GM12878 (cell line): ENCODE data around the gene PIEZO2. TPM values are rescaled to one million over a fixed set of nuclear protein-coding genes. Genes with fewer than 3 reads are reported as not detected.

Source experiments
- ATAC-seq: fragments of 200-7000 bp; cut with Tn5 transposase; 3 replicates; pipeline ENCODE4 v1.9.1; 2020; ENCODE audit warnings: mild to moderate bottlenecking, moderate library complexity
- BruUV-seq: library from RNA; stranded (reverse); fragments of 400-500 nt; replicated peaks from 2 replicates; lab custom pipeline; 2021; lab: Mats Ljungman, UMichigan
- CTCF ChIA-PET: fragments of 300-600 bp; sonication (Branson Sonifier 250); formaldehyde crosslinking; extraction: SDS; loops from one replicate; lab custom pipeline; 2021; ENCODE audit warnings: inconsistent platforms; lab: Yijun Ruan, JAX
- POLR2A ChIA-PET: fragments of 350-600 bp; formaldehyde crosslinking; extraction: SDS; loops from one replicate; lab custom pipeline; 2021; ENCODE audit warnings: inconsistent platforms; lab: Charles Lee
- RAD21 ChIA-PET: fragments of 300-600 bp; sonication (Branson Sonifier 250); formaldehyde crosslinking; loops from one replicate; lab custom pipeline; 2023; ENCODE audit warnings: antibody characterized with exemption; ENCODE audit not compliant: unreplicated experiment; lab: Charles Lee
- SMC1A ChIA-PET: fragments of 300-600 bp; sonication (Branson Sonifier 250); formaldehyde crosslinking; loops from one replicate; lab custom pipeline; 2023; ENCODE audit not compliant: unreplicated experiment, uncharacterized antibody; lab: Charles Lee
- DNase-seq: peaks from one replicate; pipeline ENCODE4 v3.0.0-alpha.2; 2011; ENCODE audit warnings: low read depth, low spot score
- FAIRE-seq: peaks from 3 replicates; lab custom pipeline; 2011; peaks lifted over from hg19 to GRCh38; lab: Jason Lieb, UNC
- H2AFZ ChIP-seq: 2 replicates; pipeline ENCODE4 v1.6.0; 2011; ENCODE audit warnings: low read depth, low read length, control low read depth; ENCODE audit not compliant: control insufficient read depth
- H3K27ac ChIP-seq: 2 replicates; pipeline ENCODE4 v1.5.1; 2011; ENCODE audit warnings: control low read depth; ENCODE audit not compliant: control insufficient read depth, insufficient read depth
- H3K27me3 ChIP-seq, 2 experiments: replicated peaks in 1 of 2; 2 replicates each; pipeline versions ENCODE4 v1.6.0 to v1.6.1; 2011; ENCODE audit warnings: low read length in 1 of 2; ENCODE audit not compliant: control insufficient read depth in 2 of 2, insufficient read depth in 2 of 2
- H3K36me3 ChIP-seq, 2 experiments: 2 replicates each; pipeline ENCODE4 v1.5.1; 2011; ENCODE audit warnings: low read length in 1 of 2; ENCODE audit not compliant: control insufficient read depth in 2 of 2, insufficient read depth in 2 of 2
- H3K4me1 ChIP-seq: 2 replicates; pipeline ENCODE4 v1.6.1; 2011; ENCODE audit warnings: mild to moderate bottlenecking, low read length, moderate library complexity, mixed read lengths; ENCODE audit not compliant: control insufficient read depth, insufficient read depth
- H3K4me2 ChIP-seq: 2 replicates; pipeline ENCODE4 v1.6.0; 2011; ENCODE audit warnings: control low read depth; ENCODE audit not compliant: control insufficient read depth, insufficient read depth
- H3K4me3 ChIP-seq: fragments of 200-600 bp; sonication (generic); 2 replicates; pipeline ENCODE4 v1.5.1; 2016
- H3K79me2 ChIP-seq: 2 replicates; pipeline ENCODE4 v1.6.0; 2011; ENCODE audit warnings: low read length; ENCODE audit not compliant: control insufficient read depth, insufficient read depth
- H3K9ac ChIP-seq: 2 replicates; pipeline ENCODE4 v1.8.0; 2011; ENCODE audit warnings: low read length, control low read depth, mixed read lengths; ENCODE audit not compliant: control insufficient read depth, insufficient read depth
- H3K9me3 ChIP-seq: replicated peaks from 3 replicates; pipeline ENCODE4 v1.5.1; 2011; ENCODE audit warnings: mild to moderate bottlenecking, low read length; ENCODE audit not compliant: control insufficient read depth, insufficient read depth
- H4K20me1 ChIP-seq: 2 replicates; pipeline ENCODE4 v1.6.0; 2011; ENCODE audit not compliant: control insufficient read depth, insufficient read depth
- CEBPZ ChIP-seq: fragments of 150-350 bp; IDR thresholded peaks from 2 replicates; pipeline ENCODE4 v1.6.1; 2016; ENCODE audit warnings: low read depth, low read length
- MTA3 ChIP-seq: IDR thresholded peaks from 2 replicates; pipeline ENCODE4 v1.6.1; 2012; ENCODE audit warnings: low read length, inconsistent platforms, borderline replicate concordance
- NFIC ChIP-seq: IDR thresholded peaks from 2 replicates; pipeline ENCODE4 v1.6.1; 2012; ENCODE audit warnings: low read depth, mild to moderate bottlenecking, inconsistent platforms, low read length, moderate library complexity
- WGBS: methylation state at CpG from one replicate; pipeline ENCODE4 v1.1.6; 2016; ENCODE audit warnings: low lambda C conversion rate; ENCODE audit not compliant: insufficient replicate concordance, insufficient coverage; ENCODE audit errors: missing lambda C conversion rate; 5-methylcytosine and 5-hydroxymethylcytosine counted together
- in situ Hi-C: fragments of 300-500 bp; cut with MboI; formaldehyde crosslinking; loops from 9 replicates; pipeline ENCODE4 v1.14.3; 2018; ENCODE audit warnings: mixed read lengths
- intact Hi-C: fragments of 100-400 bp; cut with micrococcal nuclease; formaldehyde crosslinking; loops from one replicate; pipeline ENCODE4 v1.14.2; 2022; ENCODE audit not compliant: unreplicated experiment
- polyA plus RNA-seq, 11 experiments: library from polyadenylated mRNA; depleted of rRNA in 4 of 11; unstranded in 6 of 11; stranded (reverse) in 5 of 11; fragments of >200 nt; fragmentation: Nextera tagmentation in 4 of 11; fragmentation: Illumina TruSeq in 1 of 11; extraction: Ambion mirVana in 4 of 11; extraction: Trizol in 1 of 11; gene quantifications; 1 replicate in 1 of 11; 2 replicates in 10 of 11; pipeline versions ENCODE4 v1.2.1 to v1.2.3, GENCODE V29; 2011 to 2016; ENCODE audit warnings: inconsistent platforms in 2 of 11, missing spikeins in 2 of 11, low read depth in 1 of 11
- total RNA-seq, 4 experiments: library from RNA; depleted of rRNA in 3 of 4; stranded (reverse); fragments of >200 nt in 3 of 4; fragmentation: Illumina TruSeq in 1 of 4; extraction: Trizol in 1 of 4; gene quantifications; 2 replicates each; pipeline versions ENCODE4 v1.2.1 to v1.2.3, GENCODE V29; 2013 to 2021
- TF ChIP-seq, protein P1 (sequence below): fragments of 450-650 bp; IDR thresholded peaks from 2 replicates; pipeline ENCODE4 v1.6.1; 2018; ENCODE audit warnings: mild to moderate bottlenecking, low read depth, moderate library complexity; ENCODE audit not compliant: partially characterized antibody
- TF ChIP-seq, protein P2 (sequence below): IDR thresholded peaks from 2 replicates; pipeline ENCODE4 v1.6.1; 2011; ENCODE audit warnings: low read depth, mild to moderate bottlenecking, low read length, moderate library complexity, borderline replicate concordance; ENCODE audit errors: extremely low read depth

The PIEZO2 gene
- total and polyA plus RNA-seq, 10 of the 15 experiments (the other 5 are each of a cell fraction or from before 2014, with no cell fraction given): 6.7 to 42.3 (median 27.4) TPM

GRCh38 chr18:11110509-11110908 is 38.9 kb downstream of the PIEZO2 start:
- in situ Hi-C loops (no loop called here), intact Hi-C loops (no loop called here)
- BruUV-seq: no TSS peak
- POLR2A ChIA-PET: no interaction called here
- H3K27me3 ChIP-seq: no peaks in the 10 kb centered on the region
- WGBS: 67% methylated on average over 14 of the region's 16 CpGs
- DNase-seq (no peak), FAIRE-seq (no peak), ATAC-seq (no peak)
- no peak overlapping the region for H2AFZ ChIP-seq
- no peak overlapping the region for H3K4me3 ChIP-seq
- H3K9me3 ChIP-seq: no peaks in the 10 kb centered on the region; the same call in 1 of the 3 replicates
- H4K20me1 ChIP-seq: no peaks in the 10 kb centered on the region
- no peak overlapping the region for H3K27ac ChIP-seq
- TF ChIP-seq, protein P1, sequence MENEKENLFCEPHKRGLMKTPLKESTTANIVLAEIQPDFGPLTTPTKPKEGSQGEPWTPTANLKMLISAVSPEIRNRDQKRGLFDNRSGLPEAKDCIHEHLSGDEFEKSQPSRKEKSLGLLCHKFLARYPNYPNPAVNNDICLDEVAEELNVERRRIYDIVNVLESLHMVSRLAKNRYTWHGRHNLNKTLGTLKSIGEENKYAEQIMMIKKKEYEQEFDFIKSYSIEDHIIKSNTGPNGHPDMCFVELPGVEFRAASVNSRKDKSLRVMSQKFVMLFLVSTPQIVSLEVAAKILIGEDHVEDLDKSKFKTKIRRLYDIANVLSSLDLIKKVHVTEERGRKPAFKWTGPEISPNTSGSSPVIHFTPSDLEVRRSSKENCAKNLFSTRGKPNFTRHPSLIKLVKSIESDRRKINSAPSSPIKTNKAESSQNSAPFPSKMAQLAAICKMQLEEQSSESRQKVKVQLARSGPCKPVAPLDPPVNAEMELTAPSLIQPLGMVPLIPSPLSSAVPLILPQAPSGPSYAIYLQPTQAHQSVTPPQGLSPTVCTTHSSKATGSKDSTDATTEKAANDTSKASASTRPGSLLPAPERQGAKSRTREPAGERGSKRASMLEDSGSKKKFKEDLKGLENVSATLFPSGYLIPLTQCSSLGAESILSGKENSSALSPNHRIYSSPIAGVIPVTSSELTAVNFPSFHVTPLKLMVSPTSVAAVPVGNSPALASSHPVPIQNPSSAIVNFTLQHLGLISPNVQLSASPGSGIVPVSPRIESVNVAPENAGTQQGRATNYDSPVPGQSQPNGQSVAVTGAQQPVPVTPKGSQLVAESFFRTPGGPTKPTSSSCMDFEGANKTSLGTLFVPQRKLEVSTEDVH: no peak
- TF ChIP-seq, protein P2, sequence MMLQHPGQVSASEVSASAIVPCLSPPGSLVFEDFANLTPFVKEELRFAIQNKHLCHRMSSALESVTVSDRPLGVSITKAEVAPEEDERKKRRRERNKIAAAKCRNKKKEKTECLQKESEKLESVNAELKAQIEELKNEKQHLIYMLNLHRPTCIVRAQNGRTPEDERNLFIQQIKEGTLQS: no peak
- no peak for TF ChIP-seq MTA3
- no peak for TF ChIP-seq NFIC
- TF ChIP-seq CEBPZ: no peak
- H3K4me2 ChIP-seq: no peak overlapping the region
- no peak overlapping the region for H3K9ac ChIP-seq
- CTCF ChIA-PET: no interaction called here
- RAD21 ChIA-PET: interaction anchor here (0.6 kb wide), 2 partner anchors 24 to 75 kb away, joined by 3 read pairs; no protein-coding TSS in a partner anchor
- H3K79me2 ChIP-seq: peaks cover 30% of the 10 kb centered on the region
- peaks cover 0 to 4% of the 10 kb centered on the region in 2 experiments; a peak in 1 of 4 replicates for H3K36me3 ChIP-seq
- H3K4me1 ChIP-seq: no peaks in the 10 kb centered on the region; the same call in 1 of the 2 replicates
- SMC1A ChIA-PET: interaction anchor here (1.1 kb wide), 1 partner anchor 30 kb away, joined by 3 read pairs; no protein-coding TSS in a partner anchor
